GM12874 (cell line): ENCODE results near the gene S100A1.

Source experiments
- CTCF ChIP-seq: IDR thresholded peaks from 2 replicates; pipeline ENCODE4 v1.5.1; 2011; ENCODE audit warnings: low read depth, mild to moderate bottlenecking, control low read depth, low read length, moderate library complexity; ENCODE audit not compliant: insufficient read depth

Gene S100A1

DNA sequence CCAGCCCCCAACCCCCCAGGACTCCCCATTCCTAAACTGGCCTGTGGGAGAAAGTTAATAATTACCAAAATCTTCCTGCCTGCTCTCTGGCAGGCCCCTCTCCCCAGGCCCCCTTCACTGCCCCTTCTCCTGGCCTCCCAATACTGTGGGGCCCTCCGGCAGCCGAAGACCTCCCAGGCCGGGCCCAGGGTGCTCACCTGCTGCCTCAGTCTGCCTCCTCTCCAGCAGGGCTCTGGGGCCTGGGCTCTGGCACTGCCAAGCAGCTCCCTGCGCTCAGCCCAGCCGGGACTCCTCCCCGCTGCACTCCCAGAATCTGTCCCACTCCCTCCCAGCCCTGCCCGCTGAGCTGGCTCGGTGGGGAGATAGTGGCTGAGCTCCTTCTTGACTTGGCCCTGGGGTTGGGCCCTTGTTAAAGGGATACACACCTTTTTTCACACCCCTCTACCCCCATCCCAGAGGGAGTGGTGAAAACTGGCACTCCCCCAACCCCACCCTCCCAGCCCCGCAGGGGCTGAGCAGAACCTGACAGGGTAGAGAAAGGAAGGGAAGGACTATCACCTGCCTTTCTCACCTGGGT is 15.4 kb upstream of the S100A1 start, which contains the start of gene S100A16:
TSS of gene S100A16 (minus strand) at position 383 of the 577 bp plus-strand sequence. CDS start 4,986 bp downstream, outside the sequence.
- no peak for TF ChIP-seq CTCF

GRCh38 chr1:153613406-153613805 is 14.8 kb upstream of the S100A1 start:
- TF ChIP-seq CTCF, result no peak

DNA sequence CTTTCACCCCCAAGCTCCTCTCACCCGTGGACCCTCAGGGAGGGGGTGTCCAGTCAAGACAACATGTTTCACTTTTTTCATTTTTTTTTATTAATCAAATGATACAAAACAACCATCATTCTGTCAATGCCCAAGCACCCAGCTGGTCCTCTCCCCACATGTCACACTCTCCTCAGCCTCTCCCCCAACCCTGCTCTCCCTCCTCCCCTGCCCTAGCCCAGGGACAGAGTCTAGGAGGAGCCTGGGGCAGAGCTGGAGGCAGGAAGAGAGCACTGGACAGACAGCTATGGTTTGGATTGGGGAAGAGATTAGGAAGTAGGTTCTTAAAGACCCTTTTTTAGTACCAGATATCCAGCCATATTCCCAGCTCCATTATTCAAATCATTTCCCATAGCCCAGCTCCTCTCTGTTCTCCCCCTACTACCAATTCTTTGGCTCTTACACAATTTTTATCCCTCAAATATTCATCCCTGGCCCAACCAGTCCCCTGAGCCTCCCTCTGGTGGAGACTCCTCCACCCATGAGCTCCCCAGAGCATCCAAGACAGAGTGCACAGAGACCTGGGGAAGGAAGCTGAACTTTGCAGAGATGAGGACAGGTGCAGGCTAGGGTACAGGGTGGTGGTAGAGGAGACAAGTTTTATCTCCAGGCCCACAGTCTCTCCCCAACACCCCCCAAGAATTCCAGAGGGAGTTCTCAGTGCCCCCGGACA is 13.9 kb upstream of the S100A1 start:
- TF ChIP-seq CTCF, result no peak

DNA sequence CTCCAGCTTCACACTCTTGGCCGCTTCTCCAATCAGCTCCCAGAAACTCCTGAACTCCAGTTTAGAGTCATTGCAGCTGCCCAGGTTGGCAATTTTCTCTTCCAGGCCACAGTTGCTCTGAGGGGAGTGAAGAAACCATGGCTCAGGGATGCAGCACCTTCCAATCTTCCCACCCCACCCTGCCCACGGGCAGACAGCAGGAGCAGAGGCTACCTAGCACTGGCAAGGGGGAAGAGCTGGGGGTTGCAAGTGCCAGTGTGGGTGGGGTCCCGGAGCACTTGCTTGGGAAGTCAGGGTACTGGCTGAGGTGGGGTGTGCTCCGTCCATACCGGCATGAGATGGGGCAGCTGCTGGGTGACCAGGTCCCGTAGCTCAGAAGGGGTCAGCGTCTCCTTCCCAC is 13.3 kb upstream of the S100A1 start:
- TF ChIP-seq CTCF, result no peak

- no peak for TF ChIP-seq CTCF
Measured at GRCh38 chr1:153615406-153615805, 12.8 kb upstream of the S100A1 start.

DNA sequence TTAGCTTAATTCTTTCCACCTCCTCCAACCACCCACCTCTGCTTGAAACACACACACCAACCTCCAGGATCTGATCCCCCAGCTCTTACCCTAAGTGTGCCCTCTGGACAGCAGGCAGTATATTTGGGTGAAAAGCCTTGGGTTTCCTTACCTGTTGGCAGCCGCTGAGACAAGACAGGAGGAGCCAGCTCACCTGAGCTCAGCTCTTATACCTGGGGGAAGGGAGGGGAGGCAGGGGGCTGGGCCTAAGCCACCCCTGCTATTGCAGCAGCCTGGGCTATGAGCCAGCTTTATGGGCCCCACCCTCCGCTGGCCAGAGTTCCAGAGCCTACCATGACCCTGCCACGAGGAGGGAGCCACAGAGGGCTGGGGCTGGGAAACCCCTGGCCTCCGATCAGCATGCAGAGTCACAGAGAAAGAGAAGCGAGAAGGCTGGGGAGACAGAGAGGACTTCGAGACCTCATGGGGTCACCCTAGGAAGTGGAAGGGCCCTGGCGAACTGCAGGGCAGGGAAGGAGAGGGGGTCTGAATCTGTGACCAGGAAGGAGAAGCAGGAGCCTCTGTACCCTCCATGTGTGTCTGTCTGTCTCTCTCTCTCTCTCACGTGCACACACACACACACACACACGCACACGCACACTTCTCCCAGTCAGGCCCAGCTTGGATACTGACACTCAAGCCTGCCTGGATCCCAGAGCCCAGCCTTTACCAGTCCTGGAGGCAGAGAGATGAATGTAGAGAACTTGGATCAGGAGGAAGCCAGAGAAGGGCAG is 11.9 kb upstream of the S100A1 start, which contains the start of gene S100A14:
TSS of gene S100A14 (minus strand) at position 182 of the 773 bp plus-strand sequence. CDS start 467 bp downstream, outside the sequence.
- TF ChIP-seq CTCF, result no peak

GRCh38 chr1:153616917-153617311 is 11.3 kb upstream of the S100A1 start:
- no peak for TF ChIP-seq CTCF
